WI38 (cell line): ENCODE measurements around the gene QSOX2.
A peak's percentile ranks its signal among the peaks of the same experiment; 100 is the strongest.

Source experiments
- H3K4me3 ChIP-seq: 2 replicates; pipeline ENCODE4 v1.5.1; 2011; ENCODE audit warnings: low read depth, mild to moderate bottlenecking, control low read depth, low read length
- TF ChIP-seq, protein P1 (sequence below): IDR thresholded peaks from 2 replicates; pipeline ENCODE4 v1.5.1; 2012; ENCODE audit warnings: low read depth, mild to moderate bottlenecking, control low read depth, low read length

Gene QSOX2

GRCh38 chr9:136245219-136246150, at the start of gene QSOX2:
QSOX2 (minus strand) TSS chr9:136245812; CDS start chr9:136245803, 9 bp downstream.
- H3K4me3 ChIP-seq = peak within 1 kb of the TSS; percentile 84
- TF ChIP-seq, protein P1, sequence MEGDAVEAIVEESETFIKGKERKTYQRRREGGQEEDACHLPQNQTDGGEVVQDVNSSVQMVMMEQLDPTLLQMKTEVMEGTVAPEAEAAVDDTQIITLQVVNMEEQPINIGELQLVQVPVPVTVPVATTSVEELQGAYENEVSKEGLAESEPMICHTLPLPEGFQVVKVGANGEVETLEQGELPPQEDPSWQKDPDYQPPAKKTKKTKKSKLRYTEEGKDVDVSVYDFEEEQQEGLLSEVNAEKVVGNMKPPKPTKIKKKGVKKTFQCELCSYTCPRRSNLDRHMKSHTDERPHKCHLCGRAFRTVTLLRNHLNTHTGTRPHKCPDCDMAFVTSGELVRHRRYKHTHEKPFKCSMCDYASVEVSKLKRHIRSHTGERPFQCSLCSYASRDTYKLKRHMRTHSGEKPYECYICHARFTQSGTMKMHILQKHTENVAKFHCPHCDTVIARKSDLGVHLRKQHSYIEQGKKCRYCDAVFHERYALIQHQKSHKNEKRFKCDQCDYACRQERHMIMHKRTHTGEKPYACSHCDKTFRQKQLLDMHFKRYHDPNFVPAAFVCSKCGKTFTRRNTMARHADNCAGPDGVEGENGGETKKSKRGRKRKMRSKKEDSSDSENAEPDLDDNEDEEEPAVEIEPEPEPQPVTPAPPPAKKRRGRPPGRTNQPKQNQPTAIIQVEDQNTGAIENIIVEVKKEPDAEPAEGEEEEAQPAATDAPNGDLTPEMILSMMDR = no peak

DNA sequence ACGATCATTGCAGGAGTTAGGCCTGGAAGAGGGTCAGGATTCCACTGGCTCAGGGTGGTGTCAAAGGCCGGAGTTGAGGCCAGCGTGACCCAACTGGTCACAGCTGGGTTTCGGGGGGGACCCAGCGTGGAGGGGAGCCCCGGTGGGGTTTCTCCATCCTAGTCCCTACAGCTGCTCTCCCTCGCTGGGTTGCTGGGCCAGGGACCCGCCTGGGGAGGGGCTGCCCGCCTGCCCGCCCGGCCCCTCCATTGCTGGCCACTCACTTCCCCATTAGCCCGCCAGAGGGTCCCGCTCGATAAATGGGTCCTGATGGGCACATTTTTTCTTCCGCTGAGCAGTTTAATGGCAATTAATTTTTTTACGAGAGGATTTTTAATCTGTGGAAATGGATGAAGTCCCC, 49.4 kb upstream of the QSOX2 start:
- TF ChIP-seq, protein P1 = no peak
- H3K4me3 ChIP-seq = no peak overlapping the region

DNA sequence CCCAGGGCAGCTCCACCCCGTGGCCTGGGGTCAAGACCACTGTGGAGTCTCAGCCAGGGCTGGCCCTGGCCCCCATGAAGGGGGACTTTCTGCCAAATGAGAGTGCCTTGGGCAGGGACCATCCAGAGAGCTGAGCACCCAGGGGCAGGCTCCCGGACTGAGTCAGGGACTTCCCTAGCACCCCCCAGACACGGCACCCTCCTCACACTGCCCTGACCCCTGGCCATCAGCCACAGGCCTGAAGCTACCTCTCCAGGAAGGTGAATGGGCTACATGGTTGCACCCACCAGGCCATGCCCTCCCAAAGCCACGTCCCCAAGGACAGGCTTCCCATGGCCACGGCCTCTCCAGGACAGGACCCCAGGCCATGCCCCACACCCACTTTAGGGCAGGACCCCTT, 48.8 kb upstream of the QSOX2 start:
- TF ChIP-seq, protein P1 = no peak
- no peak overlapping the region for H3K4me3 ChIP-seq

- TF ChIP-seq, protein P1 = no peak
- no peak overlapping the region for H3K4me3 ChIP-seq
Measured at GRCh38 chr9:136293476-136294077, 48.0 kb upstream of the QSOX2 start.

GRCh38 chr9:136292591-136293448, 47.2 kb upstream of the QSOX2 start:
- TF ChIP-seq, protein P1 = no peak
- H3K4me3 ChIP-seq = no peak overlapping the region

DNA sequence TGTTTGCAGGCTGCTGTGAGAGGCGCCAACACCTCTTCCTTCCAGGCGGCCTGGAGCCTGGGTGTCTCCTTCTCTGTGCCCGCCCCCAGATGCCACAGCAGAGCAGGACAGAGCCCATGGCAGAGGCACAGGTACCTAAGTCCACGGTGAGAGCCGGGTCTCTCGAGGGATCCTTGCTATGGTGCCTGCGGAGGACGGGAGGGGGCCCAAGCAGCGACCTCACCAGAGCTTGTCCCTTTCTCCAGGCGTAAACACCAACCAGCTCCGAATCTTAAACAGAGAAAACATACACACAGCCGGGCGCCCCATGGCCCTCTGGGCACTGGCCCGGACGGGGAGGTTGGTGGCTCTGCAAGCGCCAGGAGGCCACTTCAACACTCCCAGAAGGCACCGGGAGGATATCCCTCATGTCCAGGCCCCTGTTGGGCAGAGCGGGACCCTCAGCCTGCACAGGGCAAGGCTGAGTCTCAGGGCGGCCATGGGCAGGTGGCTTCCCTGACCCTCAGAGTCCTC, 46.5 kb upstream of the QSOX2 start:
- TF ChIP-seq, protein P1 = no peak
- no peak overlapping the region for H3K4me3 ChIP-seq
